ENCODE measurements around the gene DNASE1L3.

GRCh38 chr3:58177747-58178527 lies 32.8 kb downstream of the DNASE1L3 start:
- TF ChIP-seq CTCF (IDR thresholded peaks at IDR 0.05; ENCODE audit: extremely low read depth in 1 of 2, insufficient read depth in 1 of 2, low read depth in 1 of 2, low read length in 2 of 2) (peak; percentile 89 to 97), POLR2A (IDR thresholded peaks at IDR 0.05; ENCODE audit: low read depth, low read length) (peak; percentile 36), EZH2 (IDR thresholded peaks at IDR 0.05; ENCODE audit: borderline replicate concordance, low read depth, low read length, severe bottlenecking) (no peak), GATA2 (IDR thresholded peaks at IDR 0.05; ENCODE audit: insufficient read depth, insufficient read length, low read depth, low read length) (no peak), POLR2AphosphoS5 (IDR thresholded peaks at IDR 0.05; ENCODE audit: insufficient read depth, low read depth, low read length) (peak; percentile 69), MAX (IDR thresholded peaks at IDR 0.05; ENCODE audit: insufficient read depth, insufficient read length) (no peak), FOS (IDR thresholded peaks at IDR 0.05; ENCODE audit: borderline replicate concordance, insufficient read depth, low read length) (no peak), JUN (IDR thresholded peaks at IDR 0.05; ENCODE audit: borderline replicate concordance, insufficient read depth, insufficient read length, low read depth) (no peak), MYC (IDR thresholded peaks at IDR 0.05; ENCODE audit: low read depth, low read length) (no peak)

Data from endothelial cell of umbilical vein (primary cell).